SHP77 treated with DMSO at 0.1 percent for 48 hours (cell line): ENCODE measurements around the gene PEX26.
"Not testable (repeated sequence)": the region's sequence is repeated elsewhere in the genome, so short reads cannot be mapped to it uniquely, and the experiment has no call there.

Experiments used
- DNase-seq: peaks from one replicate; lab custom pipeline; 2025; lab: John Stamatoyannopoulos, UW

The PEX26 gene

GRCh38 chr22:18071307-18071967 lies 6.4 kb upstream of the PEX26 start:
- not testable (repeated sequence) for DNase-seq

GRCh38 chr22:18071968-18072310 lies 5.9 kb upstream of the PEX26 start:
- DNase-seq = no peak

GRCh38 chr22:18073467-18073866 lies 4.3 kb upstream of the PEX26 start:
- no peak for DNase-seq

DNA sequence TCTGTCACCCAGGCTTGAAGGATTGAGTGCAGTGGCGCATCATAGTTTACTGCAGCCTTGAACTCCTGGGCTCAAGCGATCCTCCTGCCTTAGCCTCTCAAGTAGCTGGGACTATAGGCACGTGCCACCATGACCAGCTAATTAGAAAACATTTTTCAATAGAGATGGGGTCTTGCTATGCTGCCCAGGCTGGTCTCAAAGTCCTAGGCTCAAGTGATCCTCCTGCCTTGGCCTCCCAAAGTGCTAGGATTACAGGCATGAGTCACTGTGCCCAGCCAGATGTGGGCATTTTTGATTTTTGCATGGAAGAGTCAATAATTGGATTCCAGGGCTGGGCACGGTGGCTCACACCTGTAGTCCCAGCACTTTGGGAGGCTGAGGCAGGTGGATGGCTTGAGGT lies 3.9 kb upstream of the PEX26 start:
- DNase-seq = not testable (repeated sequence)

- no peak for DNase-seq
These were observed 2.6 kb upstream of the PEX26 start for GRCh38 chr22:18075101-18075719.

DNA sequence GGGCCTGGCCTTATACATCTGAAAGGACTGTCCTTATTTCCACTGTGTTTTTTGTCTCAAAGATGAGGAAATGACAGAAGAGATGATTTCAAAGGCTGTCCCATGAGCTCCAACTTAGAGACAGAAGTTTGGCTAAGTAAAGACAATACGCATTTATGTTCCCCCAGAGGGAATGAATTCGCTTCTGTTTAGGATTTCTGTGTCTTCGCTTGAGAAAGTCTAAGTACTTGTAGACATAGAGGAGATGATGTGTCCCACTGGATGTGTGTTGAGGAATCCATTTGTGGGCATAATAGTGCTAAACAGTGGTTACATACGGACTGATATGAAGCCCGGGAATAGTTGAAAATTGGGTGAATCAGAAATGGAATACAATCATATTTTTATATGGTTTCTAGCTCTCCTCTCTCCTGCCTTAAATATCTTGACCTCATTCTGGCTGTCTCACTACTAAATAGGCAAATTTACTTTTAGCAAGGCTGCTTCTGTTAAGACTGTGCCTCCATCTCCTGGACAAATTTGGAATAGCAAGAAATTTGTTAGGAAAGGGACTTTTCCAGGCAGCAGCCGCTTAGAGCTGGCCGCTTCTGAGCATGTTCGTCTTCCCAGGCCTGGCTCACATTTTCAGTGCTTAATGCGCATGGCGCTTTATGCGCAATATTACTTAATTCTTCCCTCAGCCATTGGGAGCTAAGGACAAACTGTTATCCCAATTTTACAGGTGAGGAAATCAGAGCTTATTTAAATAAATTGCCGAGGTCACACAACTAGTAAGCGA lies 1.9 kb upstream of the PEX26 start:
- peak; percentile 82 for DNase-seq

- no peak for DNase-seq
These were observed 627 bp upstream of the PEX26 start for GRCh38 chr22:18077087-18077638.

GRCh38 chr22:18078329-18079041 lies 695 bp downstream of the PEX26 start:
- DNase-seq = peak; percentile 5

DNA sequence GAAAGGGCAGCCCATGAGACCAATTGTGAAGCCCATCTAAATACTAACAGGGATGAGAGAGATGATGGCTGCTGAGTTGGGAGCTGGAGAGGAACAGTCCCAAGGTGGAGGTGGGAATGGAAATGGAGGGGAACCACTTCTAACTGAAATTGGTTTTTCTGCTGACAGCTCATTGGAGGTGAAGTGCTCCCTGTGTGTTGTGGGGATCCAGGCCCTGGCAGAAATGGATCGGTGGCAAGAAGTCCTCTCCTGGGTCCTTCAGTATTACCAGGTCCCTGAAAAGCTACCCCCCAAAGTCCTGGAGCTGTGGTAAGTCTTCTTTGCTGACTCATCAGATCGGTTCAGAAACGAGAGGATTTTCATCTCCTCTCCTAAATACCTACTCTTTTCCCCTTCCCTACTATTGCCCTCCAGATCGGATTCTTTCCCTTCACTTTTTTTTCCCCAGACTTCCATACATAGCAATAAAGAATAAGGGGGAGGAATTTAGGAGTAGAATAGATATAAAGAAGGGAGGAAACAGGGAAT lies 2.0 kb downstream of the PEX26 start:
- no peak for DNase-seq

DNA sequence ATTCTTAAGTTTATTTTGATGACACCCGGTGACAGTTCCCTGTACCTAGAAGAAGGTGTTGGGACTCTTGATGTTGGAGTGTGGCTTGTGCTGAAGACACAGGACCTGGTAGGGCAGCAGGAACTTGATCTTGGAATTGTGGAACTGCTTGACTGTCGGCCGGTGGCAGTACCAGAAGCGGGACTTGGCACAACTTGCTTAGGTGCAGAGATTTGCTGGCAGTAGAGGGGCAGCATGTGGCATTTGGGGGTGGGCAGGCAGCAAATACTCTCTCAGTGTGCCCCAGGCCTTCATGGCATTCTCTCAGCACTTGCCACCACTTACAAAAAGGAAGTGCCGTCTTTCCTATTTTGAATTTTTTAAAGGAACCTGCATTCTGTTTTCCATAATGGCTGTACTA lies 3.6 kb downstream of the PEX26 start:
- no peak for DNase-seq

- DNase-seq = no peak
These were observed 4.7 kb downstream of the PEX26 start for GRCh38 chr22:18082467-18082866.

DNA sequence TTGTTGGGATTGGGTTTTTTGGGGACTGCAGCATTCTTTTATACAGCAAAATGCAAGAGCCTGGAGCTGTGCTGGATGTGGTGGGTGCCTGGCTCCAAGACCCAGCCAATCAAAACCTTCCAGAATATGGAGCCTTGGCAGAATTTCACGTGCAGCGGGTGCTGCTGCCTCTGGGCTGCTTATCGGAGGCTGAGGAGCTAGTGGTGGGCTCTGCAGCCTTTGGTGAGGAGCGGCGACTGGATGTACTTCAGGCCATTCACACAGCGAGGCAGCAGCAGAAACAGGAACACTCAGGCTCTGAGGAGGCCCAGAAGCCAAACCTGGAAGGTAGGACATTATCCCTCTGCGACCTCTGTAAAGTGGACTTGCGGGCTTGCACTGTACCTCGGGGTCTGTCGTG lies 5.6 kb downstream of the PEX26 start:
- no peak for DNase-seq

DNA sequence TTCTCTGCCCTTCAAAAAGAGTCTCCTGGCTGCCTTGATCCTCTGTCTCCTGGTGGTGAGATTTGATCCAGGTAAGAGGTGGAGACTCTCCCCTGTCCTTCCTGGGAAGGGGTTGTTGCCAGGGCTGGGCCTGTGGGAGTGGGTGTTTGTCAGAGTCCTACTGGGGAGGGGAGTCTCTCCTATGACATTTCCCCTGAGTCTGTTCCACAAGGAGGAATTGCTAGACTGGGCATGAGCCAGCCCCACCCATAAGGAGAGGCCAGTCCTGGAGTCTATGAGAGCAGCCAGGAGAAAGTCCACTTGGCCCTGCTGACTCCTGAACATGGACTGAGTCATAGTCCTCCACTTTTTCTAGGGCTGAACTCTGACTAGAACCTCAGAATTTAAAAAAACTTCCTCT lies 7.4 kb downstream of the PEX26 start:
- DNase-seq = no peak

DNA sequence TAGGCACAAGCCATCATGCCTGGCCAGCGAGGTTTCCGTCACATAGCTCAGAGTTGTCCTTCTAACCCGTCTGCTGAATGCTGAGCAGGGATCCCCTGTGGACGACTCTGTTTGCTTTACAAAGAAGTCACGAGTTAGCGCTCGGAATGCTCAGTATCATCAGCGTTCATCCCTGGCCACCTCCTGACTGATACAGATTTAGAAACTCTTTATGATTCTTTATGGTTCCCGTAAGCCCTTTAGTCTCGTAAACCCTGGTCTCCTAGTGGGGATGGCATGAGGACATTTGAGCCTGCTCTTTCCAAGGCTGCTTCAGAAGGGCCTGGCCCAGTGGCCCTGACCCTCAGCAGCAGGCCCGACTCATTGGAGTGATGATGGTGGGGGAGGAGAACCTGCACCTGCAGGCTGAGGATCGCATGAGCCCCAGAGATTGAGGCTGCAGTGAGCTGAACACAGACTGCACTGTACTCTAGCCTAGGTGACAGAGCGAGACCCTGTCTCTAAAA lies 9.6 kb downstream of the PEX26 start:
- no peak for DNase-seq

- no peak for DNase-seq
These were observed 11.2 kb downstream of the PEX26 start for GRCh38 chr22:18088825-18089568.

DNA sequence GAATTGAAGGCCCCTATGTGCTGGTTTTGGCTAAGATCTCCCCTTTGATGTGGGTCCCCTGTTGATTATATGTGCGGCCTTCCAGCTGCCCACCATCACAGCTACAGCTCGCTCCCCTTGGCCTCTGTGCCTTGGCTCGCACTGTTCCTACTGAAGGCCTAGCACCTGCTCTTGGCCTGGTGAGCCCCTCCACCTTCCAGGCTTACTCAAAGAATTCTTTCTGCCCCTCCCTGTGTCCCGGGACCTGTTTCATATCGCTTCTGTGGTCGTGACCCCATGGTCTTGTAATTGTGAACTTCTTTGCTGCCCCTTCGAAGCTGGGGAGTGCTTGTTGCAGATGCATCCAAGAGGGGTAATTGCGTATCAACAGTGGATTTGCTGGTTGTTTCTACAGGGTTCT lies 12.5 kb downstream of the PEX26 start:
- DNase-seq = no peak

DNA sequence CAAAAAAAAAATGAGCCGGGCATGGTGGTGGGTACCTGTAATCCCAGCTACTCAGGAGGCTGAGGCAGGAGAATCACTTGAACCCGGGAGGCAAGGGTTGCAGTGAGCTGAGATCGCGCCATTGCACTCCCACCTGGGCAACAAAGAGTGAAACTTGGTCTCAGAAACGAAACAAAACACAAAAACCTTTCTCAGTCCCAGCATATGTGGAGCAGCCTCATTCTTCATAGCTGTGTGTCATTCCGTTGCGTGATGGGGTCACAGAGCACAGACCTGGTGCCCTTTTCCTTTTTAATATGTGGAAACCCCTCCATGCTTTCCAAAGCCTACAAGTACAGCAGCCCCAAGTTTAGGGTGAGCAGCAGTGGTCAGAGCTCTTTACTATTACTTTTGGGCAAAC lies 13.7 kb downstream of the PEX26 start:
- no peak for DNase-seq

GRCh38 chr22:18091916-18092526 lies 14.2 kb downstream of the PEX26 start:
- DNase-seq = no peak

GRCh38 chr22:18093661-18094060 lies 15.9 kb downstream of the PEX26 start:
- no peak for DNase-seq

DNA sequence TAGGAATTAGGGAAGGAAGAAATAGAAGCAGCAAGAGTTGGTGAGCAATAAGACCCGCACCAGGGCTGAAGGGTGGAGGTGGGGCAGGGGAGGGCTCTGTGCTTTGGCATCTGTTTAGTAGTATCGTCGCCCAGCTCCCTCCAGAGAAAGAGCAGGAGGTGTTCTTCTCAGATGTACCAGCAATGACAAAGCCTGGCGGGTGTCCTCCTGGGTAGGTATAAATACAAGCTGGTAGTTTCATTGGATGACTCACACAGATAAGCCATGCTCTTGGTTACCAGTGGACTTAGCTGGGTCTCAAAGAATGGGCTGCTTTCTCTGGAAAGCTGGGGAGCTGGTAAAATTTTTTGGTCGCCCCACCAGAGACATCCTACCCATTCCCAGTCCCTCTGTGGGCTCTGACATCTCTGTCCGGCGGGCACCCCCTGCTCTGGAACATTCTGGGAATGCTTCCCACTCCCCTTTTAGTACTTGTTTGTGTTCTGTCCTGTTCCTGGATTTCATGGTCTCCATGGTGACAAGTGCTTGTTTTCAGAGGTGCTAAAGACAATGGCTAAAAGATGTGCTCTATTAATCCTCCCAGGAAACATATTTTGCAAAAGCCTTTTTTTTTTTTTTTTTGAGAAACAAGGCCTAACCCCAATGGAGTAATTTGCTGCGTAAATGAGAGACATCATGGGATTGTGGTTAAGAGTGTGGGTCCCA lies 17.5 kb downstream of the PEX26 start:
- no peak for DNase-seq
